ENCODE measurements around the gene DDX24.

Gene DDX24

GRCh38 chr14:94125659-94126418, 44.8 kb upstream of the DDX24 start:
- Histone ChIP-seq H3K79me1 (replicated peaks; ENCODE audit: low read length, poor library complexity, severe bottlenecking) (peaks cover 6% of the 10 kb centered on the region), H4K91ac (ENCODE audit: low read length) (no peak overlapping the region), H3K27ac (ENCODE audit: low read length, poor library complexity, severe bottlenecking) (no peak overlapping the region), H2AK5ac (ENCODE audit: low read length, severe bottlenecking) (no peak overlapping the region), H3K14ac (ENCODE audit: low read length in 2 of 2) (no peak overlapping the region), H3K36me3 (ENCODE audit: control insufficient read depth in 1 of 2, insufficient read depth in 2 of 2, low read depth in 1 of 2, low read length in 2 of 2) (peaks cover 14 to 23% of the 10 kb centered on the region in 2 experiments), H3K9ac (ENCODE audit: low read length) (no peak overlapping the region), H3K18ac (ENCODE audit: low read depth in 1 of 2, low read length in 2 of 2) (no peak overlapping the region), H3K27me3 (ENCODE audit: control insufficient read depth in 1 of 2, insufficient read depth in 1 of 2, low read length in 2 of 2) (no peaks in the 10 kb centered on the region), H3K23ac (ENCODE audit: low read length in 2 of 2) (no peak overlapping the region), H3K4me1 (ENCODE audit: control insufficient read depth, insufficient read depth, low read depth, low read length) (peaks cover 14% of the 10 kb centered on the region), H3K4me2 (ENCODE audit: low read length, poor library complexity, severe bottlenecking) (no peak overlapping the region), H2BK12ac (ENCODE audit: low read length in 2 of 2) (no peak overlapping the region), H2BK15ac (ENCODE audit: low read depth, poor library complexity, severe bottlenecking) (no peak overlapping the region), H3K9me3 (ENCODE audit: control insufficient read depth, low read length) (peaks cover under 1% of the 10 kb centered on the region), H2AFZ (ENCODE audit: low read depth, low read length) (no peak overlapping the region), H2BK120ac (ENCODE audit: low read depth, low read length) (no peak overlapping the region), H4K8ac (ENCODE audit: low read length) (no peak overlapping the region), H3K4me3 (ENCODE audit: insufficient read depth in 1 of 2, low read depth in 1 of 2, low read length in 2 of 2) (no peak overlapping the region), H2BK5ac (ENCODE audit: low read depth, low read length, poor library complexity, severe bottlenecking) (no peak overlapping the region), H3K4ac (ENCODE audit: low read depth in 1 of 2, low read length in 2 of 2) (no peak overlapping the region)
- 98% methylated on average over 4 of the region's 6 CpGs for WGBS
- no peak for DNase-seq

DNA sequence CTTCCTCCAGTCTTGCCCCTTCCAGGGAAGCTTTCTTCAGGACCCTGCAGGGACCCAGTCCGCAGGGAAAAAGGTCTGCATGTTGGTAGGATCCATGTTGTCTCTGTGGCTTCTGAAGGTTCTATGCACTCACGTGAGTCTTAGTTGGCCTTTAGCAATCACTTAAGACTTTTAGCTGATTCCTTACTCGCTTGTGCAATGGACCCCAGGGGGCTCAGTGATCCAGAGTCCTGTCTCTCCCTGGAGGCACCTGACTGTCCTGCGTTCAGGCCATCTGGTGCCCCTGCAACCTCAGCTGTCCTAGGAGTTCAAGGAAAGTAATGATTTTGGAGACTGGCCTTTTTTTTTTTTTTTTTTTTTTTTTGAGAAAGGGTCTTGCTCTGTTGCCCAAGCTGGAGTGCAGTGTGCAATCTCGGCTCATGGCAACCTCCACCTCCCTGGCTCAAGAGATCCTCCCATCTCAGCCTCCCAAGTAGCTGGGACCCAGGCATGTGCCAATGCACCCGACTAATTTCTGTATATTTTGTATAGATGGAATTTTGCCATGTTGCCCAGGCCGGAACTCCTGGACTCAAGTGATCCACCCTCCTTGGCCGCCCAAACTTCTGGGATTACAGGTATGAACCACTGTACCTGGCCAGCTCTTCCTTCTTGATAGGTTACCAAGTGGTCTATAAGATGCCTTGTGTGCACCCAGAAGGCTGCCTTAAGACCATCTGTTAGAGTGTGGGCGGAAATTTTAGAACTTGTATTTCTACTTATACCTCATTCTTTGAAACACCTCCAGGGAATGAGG, 43.8 kb upstream of the DDX24 start:
- Histone ChIP-seq H3K9me3 (ENCODE audit: control insufficient read depth, low read length) (peaks cover 11% of the 10 kb centered on the region), H2BK5ac (ENCODE audit: low read depth, low read length, poor library complexity, severe bottlenecking) (no peak overlapping the region), H2BK12ac (ENCODE audit: low read length in 2 of 2) (no peak overlapping the region), H2AFZ (ENCODE audit: low read depth, low read length) (no peak overlapping the region), H3K4me2 (ENCODE audit: low read length, poor library complexity, severe bottlenecking) (no peak overlapping the region), H3K4ac (ENCODE audit: low read depth in 1 of 2, low read length in 2 of 2) (no peak overlapping the region), H2AK5ac (ENCODE audit: low read length, severe bottlenecking) (no peak overlapping the region), H3K27me3 (ENCODE audit: control insufficient read depth in 1 of 2, insufficient read depth in 1 of 2, low read length in 2 of 2) (no peaks in the 10 kb centered on the region), H3K36me3 (ENCODE audit: control insufficient read depth in 1 of 2, insufficient read depth in 2 of 2, low read depth in 1 of 2, low read length in 2 of 2) (peaks cover 14 to 23% of the 10 kb centered on the region in 2 experiments), H3K14ac (ENCODE audit: low read length in 2 of 2) (no peak overlapping the region), H4K8ac (ENCODE audit: low read length) (no peak overlapping the region), H2BK15ac (ENCODE audit: low read depth, poor library complexity, severe bottlenecking) (no peak overlapping the region), H3K23ac (ENCODE audit: low read length in 2 of 2) (no peak overlapping the region), H3K4me3 (ENCODE audit: insufficient read depth in 1 of 2, low read depth in 1 of 2, low read length in 2 of 2) (no peak overlapping the region), H3K4me1 (ENCODE audit: control insufficient read depth, insufficient read depth, low read depth, low read length) (peaks cover 14% of the 10 kb centered on the region), H4K91ac (ENCODE audit: low read length) (no peak overlapping the region), H2BK120ac (ENCODE audit: low read depth, low read length) (no peak overlapping the region), H3K27ac (ENCODE audit: low read length, poor library complexity, severe bottlenecking) (no peak overlapping the region), H3K18ac (ENCODE audit: low read depth in 1 of 2, low read length in 2 of 2) (no peak overlapping the region), H3K9ac (ENCODE audit: low read length) (no peak overlapping the region), H3K79me1 (replicated peaks; ENCODE audit: low read length, poor library complexity, severe bottlenecking) (peaks cover 6% of the 10 kb centered on the region)
- no peak for DNase-seq
- 92% methylated on average over 7 of the region's 9 CpGs for WGBS

DNA sequence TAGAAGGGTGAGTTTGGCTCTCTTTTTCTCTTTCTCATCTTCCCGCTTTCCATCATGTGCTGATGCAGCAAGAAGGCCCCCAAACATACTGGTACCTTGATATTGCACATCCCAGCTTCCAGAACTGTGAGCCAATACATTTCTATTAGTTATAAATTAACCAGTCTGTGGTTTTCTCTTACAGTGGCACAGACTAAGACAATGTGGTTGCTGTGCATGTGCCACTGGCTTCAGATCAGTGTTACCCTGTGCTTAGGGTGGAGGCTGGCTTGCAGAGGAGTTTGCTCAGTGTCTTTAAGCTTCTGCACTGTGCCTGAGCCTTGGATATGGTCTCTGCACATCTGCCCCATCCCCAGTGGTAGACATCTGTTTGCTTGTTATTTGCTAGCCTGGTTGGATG, 42.9 kb upstream of the DDX24 start:
- Histone ChIP-seq H3K4ac (ENCODE audit: low read depth in 1 of 2, low read length in 2 of 2) (no peak overlapping the region), H3K4me2 (ENCODE audit: low read length, poor library complexity, severe bottlenecking) (no peak overlapping the region), H3K36me3 (ENCODE audit: control insufficient read depth in 1 of 2, insufficient read depth in 2 of 2, low read depth in 1 of 2, low read length in 2 of 2) (peaks cover 14 to 23% of the 10 kb centered on the region in 2 experiments), H3K18ac (ENCODE audit: low read depth in 1 of 2, low read length in 2 of 2) (no peak overlapping the region), H2BK12ac (ENCODE audit: low read length in 2 of 2) (no peak overlapping the region), H3K9ac (ENCODE audit: low read length) (no peak overlapping the region), H4K91ac (ENCODE audit: low read length) (no peak overlapping the region), H2AK5ac (ENCODE audit: low read length, severe bottlenecking) (no peak overlapping the region), H3K4me3 (ENCODE audit: insufficient read depth in 1 of 2, low read depth in 1 of 2, low read length in 2 of 2) (no peak overlapping the region), H2AFZ (ENCODE audit: low read depth, low read length) (no peak overlapping the region), H3K27me3 (ENCODE audit: control insufficient read depth in 1 of 2, insufficient read depth in 1 of 2, low read length in 2 of 2) (peaks cover 0 to 9% of the 10 kb centered on the region in 2 experiments), H2BK15ac (ENCODE audit: low read depth, poor library complexity, severe bottlenecking) (no peak overlapping the region), H2BK5ac (ENCODE audit: low read depth, low read length, poor library complexity, severe bottlenecking) (no peak overlapping the region), H3K4me1 (ENCODE audit: control insufficient read depth, insufficient read depth, low read depth, low read length) (peaks cover 11% of the 10 kb centered on the region), H4K8ac (ENCODE audit: low read length) (no peak overlapping the region), H3K9me3 (ENCODE audit: control insufficient read depth, low read length) (peaks cover 16% of the 10 kb centered on the region), H3K14ac (ENCODE audit: low read length in 2 of 2) (no peak overlapping the region), H3K79me1 (replicated peaks; ENCODE audit: low read length, poor library complexity, severe bottlenecking) (peaks cover 6% of the 10 kb centered on the region), H2BK120ac (ENCODE audit: low read depth, low read length) (no peak overlapping the region), H3K23ac (ENCODE audit: low read length in 2 of 2) (no peak overlapping the region), H3K27ac (ENCODE audit: low read length, poor library complexity, severe bottlenecking) (no peak overlapping the region)
- WGBS = 60% methylated on average over 1 of the region's 1 CpG
- DNase-seq = no peak

DNA sequence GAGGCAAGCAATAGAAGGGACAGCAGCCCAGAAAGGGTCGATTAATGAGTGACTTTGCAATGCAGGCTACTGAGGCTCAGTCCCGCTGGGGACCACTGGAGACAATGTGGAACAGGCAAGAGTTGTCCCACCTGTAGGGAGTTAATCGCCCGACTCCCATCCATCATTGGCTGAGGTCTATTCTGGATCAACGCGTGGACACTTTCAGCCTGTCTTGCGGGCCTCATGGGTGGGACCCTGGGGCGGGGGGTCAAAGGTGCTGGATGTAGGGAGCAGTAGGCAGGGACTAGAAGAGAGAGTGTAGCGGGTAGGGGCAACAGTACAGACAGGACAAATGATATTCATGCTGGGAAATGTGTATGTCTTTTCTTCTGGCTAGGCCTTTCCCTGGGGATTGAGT, 42.3 kb upstream of the DDX24 start:
- H3K4me1 ChIP-seq (ENCODE audit: control insufficient read depth, insufficient read depth, low read depth, low read length) = peaks cover 9% of the 10 kb centered on the region
- H3K36me3 ChIP-seq (ENCODE audit: control insufficient read depth in 1 of 2, insufficient read depth in 2 of 2, low read depth in 1 of 2, low read length in 2 of 2) = peaks cover 12 to 23% of the 10 kb centered on the region in 2 experiments
- H4K91ac ChIP-seq (ENCODE audit: low read length) = no peak overlapping the region
- peaks cover 16% of the 10 kb centered on the region for H3K9me3 ChIP-seq (ENCODE audit: control insufficient read depth, low read length)
- peaks cover 3% of the 10 kb centered on the region for H3K79me1 ChIP-seq (replicated peaks; ENCODE audit: low read length, poor library complexity, severe bottlenecking)
- no peak overlapping the region for H3K4me3 ChIP-seq (ENCODE audit: insufficient read depth in 1 of 2, low read depth in 1 of 2, low read length in 2 of 2)
- 89% methylated on average over 9 of the region's 9 CpGs for WGBS
- no peak overlapping the region for H3K27ac ChIP-seq (ENCODE audit: low read length, poor library complexity, severe bottlenecking)
- H3K14ac ChIP-seq (ENCODE audit: low read length in 2 of 2) = no peak overlapping the region
- no peak overlapping the region for H2BK5ac ChIP-seq (ENCODE audit: low read depth, low read length, poor library complexity, severe bottlenecking)
- H2AFZ ChIP-seq (ENCODE audit: low read depth, low read length) = no peak overlapping the region
- no peak overlapping the region for H3K4me2 ChIP-seq (ENCODE audit: low read length, poor library complexity, severe bottlenecking)
- no peak overlapping the region for H2BK120ac ChIP-seq (ENCODE audit: low read depth, low read length)
- H3K4ac ChIP-seq (ENCODE audit: low read depth in 1 of 2, low read length in 2 of 2) = no peak overlapping the region
- H3K23ac ChIP-seq (ENCODE audit: low read length in 2 of 2) = no peak overlapping the region
- H2BK15ac ChIP-seq (ENCODE audit: low read depth, poor library complexity, severe bottlenecking) = no peak overlapping the region
- no peak overlapping the region for H3K9ac ChIP-seq (ENCODE audit: low read length)
- no peak overlapping the region for H2BK12ac ChIP-seq (ENCODE audit: low read length in 2 of 2)
- no peak overlapping the region for H2AK5ac ChIP-seq (ENCODE audit: low read length, severe bottlenecking)
- no peak overlapping the region for H3K18ac ChIP-seq (ENCODE audit: low read depth in 1 of 2, low read length in 2 of 2)
- H4K8ac ChIP-seq (ENCODE audit: low read length) = no peak overlapping the region
- H3K27me3 ChIP-seq (ENCODE audit: control insufficient read depth in 1 of 2, insufficient read depth in 1 of 2, low read length in 2 of 2) = peaks cover 0 to 12% of the 10 kb centered on the region in 2 experiments
- DNase-seq = no peak
